IMR-90 (cell line): ENCODE results near the gene UCP2. TPM values are rescaled to one million over a fixed set of nuclear protein-coding genes. Genes with fewer than 3 reads are reported as not detected.

Experiments used
- ATAC-seq: fragments of 200-7000 bp; cut with Tn5 transposase; 2 replicates; pipeline ENCODE4 v1.9.1; 2020; ENCODE audit warnings: low read depth, mild to moderate bottlenecking, moderate library complexity
- BruUV-seq: library from RNA; stranded (reverse); fragments of 400-500 nt; replicated peaks from 2 replicates; lab custom pipeline; 2021; lab: Mats Ljungman, UMichigan
- CTCF ChIA-PET: fragments of 300-600 bp; formaldehyde crosslinking; extraction: SDS; loops from one replicate; lab custom pipeline; 2021; ENCODE audit warnings: antibody characterized with exemption; lab: Yijun Ruan, JAX
- POLR2A ChIA-PET: fragments of 300-600 bp; sonication (Branson Sonifier 250); formaldehyde crosslinking; loops from one replicate; lab custom pipeline; 2022; ENCODE audit warnings: antibody characterized with exemption; ENCODE audit not compliant: unreplicated experiment; lab: Charles Lee
- DNase-seq: peaks from one replicate; pipeline ENCODE4 v3.0.0; 2013
- H2AFZ ChIP-seq: replicated peaks from 2 replicates; pipeline ENCODE3; 2013; ENCODE audit warnings: low read length, mild to moderate bottlenecking; ENCODE audit not compliant: poor library complexity
- H2AK5ac ChIP-seq: 2 replicates; pipeline ENCODE4 v1.6.1; 2013; ENCODE audit warnings: low read depth, low read length, inconsistent platforms
- H2AK9ac ChIP-seq: replicated peaks from 2 replicates; pipeline ENCODE3; 2013; ENCODE audit warnings: mild to moderate bottlenecking, low read depth, low read length, moderate library complexity; ENCODE audit not compliant: poor library complexity
- H2BK120ac ChIP-seq: 2 replicates; pipeline ENCODE4 v1.6.1; 2013; ENCODE audit warnings: low read depth, low read length, inconsistent platforms
- H2BK15ac ChIP-seq: 3 replicates; pipeline ENCODE4 v1.6.1; 2013; ENCODE audit warnings: low read depth, low read length, inconsistent platforms
- H2BK20ac ChIP-seq: 2 replicates; pipeline ENCODE4 v1.6.1; 2013; ENCODE audit warnings: low read depth, mild to moderate bottlenecking, inconsistent platforms, low read length, moderate library complexity
- H2BK5ac ChIP-seq: 2 replicates; pipeline ENCODE4 v1.6.1; 2013; ENCODE audit warnings: mild to moderate bottlenecking, low read depth, low read length, inconsistent platforms; ENCODE audit not compliant: poor library complexity, severe bottlenecking
- H3K14ac ChIP-seq: replicated peaks from 2 replicates; pipeline ENCODE4 v1.6.1; 2013; ENCODE audit warnings: low read depth, low read length, inconsistent platforms
- H3K18ac ChIP-seq: 2 replicates; pipeline ENCODE4 v1.6.1; 2013; ENCODE audit warnings: low read depth, low read length, control low read depth
- H3K23ac ChIP-seq: 2 replicates; pipeline ENCODE4 v1.6.1; 2013; ENCODE audit warnings: low read depth, low read length, inconsistent platforms
- H3K27ac ChIP-seq: 2 replicates; pipeline ENCODE4 v1.5.1; 2013; ENCODE audit warnings: mild to moderate bottlenecking, control low read depth, low read length; ENCODE audit not compliant: insufficient read depth
- H3K27me3 ChIP-seq: 2 replicates; pipeline ENCODE4 v1.6.1; 2013; ENCODE audit warnings: low read length; ENCODE audit not compliant: control insufficient read depth, insufficient read depth
- H3K36me3 ChIP-seq: 2 replicates; pipeline ENCODE4 v1.6.1; 2013; ENCODE audit warnings: low read length, mixed read lengths; ENCODE audit not compliant: control insufficient read depth, insufficient read depth
- H3K4ac ChIP-seq: 2 replicates; pipeline ENCODE4 v1.6.1; 2013; ENCODE audit warnings: low read depth, low read length, inconsistent platforms
- H3K4me1 ChIP-seq: 2 replicates; pipeline ENCODE4 v1.6.1; 2013; ENCODE audit warnings: low read length, mixed read lengths; ENCODE audit not compliant: control insufficient read depth, insufficient read depth
- H3K4me2 ChIP-seq: 2 replicates; pipeline ENCODE4 v1.6.1; 2013; ENCODE audit warnings: low read depth, mild to moderate bottlenecking, control low read depth, low read length, moderate library complexity
- H3K4me3 ChIP-seq: 2 replicates; pipeline ENCODE4 v1.5.1; 2013; ENCODE audit warnings: low read depth, mild to moderate bottlenecking, control low read depth, low read length, moderate library complexity; ENCODE audit not compliant: insufficient read depth
- H3K56ac ChIP-seq: 2 replicates; pipeline ENCODE4 v1.6.1; 2013; ENCODE audit warnings: low read length, inconsistent platforms; ENCODE audit not compliant: insufficient read depth; ENCODE audit errors: extremely low read depth
- H3K79me1 ChIP-seq, 2 experiments: 2 replicates each; pipeline ENCODE4 v1.6.1; 2013; ENCODE audit warnings: low read length in 2 of 2, inconsistent platforms in 1 of 2, low read depth in 1 of 2
- H3K9ac ChIP-seq: 2 replicates; pipeline ENCODE4 v1.6.1; 2013; ENCODE audit warnings: low read depth, low read length, control low read depth
- H3K9me1 ChIP-seq: 2 replicates; pipeline ENCODE4 v1.6.1; 2013; ENCODE audit warnings: low read length, inconsistent platforms; ENCODE audit not compliant: insufficient read depth
- H3K9me3 ChIP-seq: 2 replicates; pipeline ENCODE4 v1.6.1; 2013; ENCODE audit warnings: low read length; ENCODE audit not compliant: control insufficient read depth, insufficient read depth
- H4K20me1 ChIP-seq: 2 replicates; pipeline ENCODE4 v1.6.1; 2013; ENCODE audit warnings: low read length, inconsistent platforms; ENCODE audit not compliant: insufficient read depth
- H4K5ac ChIP-seq: 2 replicates; pipeline ENCODE4 v1.6.1; 2013; ENCODE audit warnings: mild to moderate bottlenecking, low read depth, low read length, control low read depth
- H4K8ac ChIP-seq, 2 experiments: 2 replicates each; pipeline ENCODE4 v1.6.1; 2013; ENCODE audit warnings: low read depth in 2 of 2, low read length in 2 of 2, control low read depth in 1 of 2, inconsistent platforms in 1 of 2
- H4K91ac ChIP-seq: 2 replicates; pipeline ENCODE4 v1.6.1; 2013; ENCODE audit warnings: low read depth, low read length, inconsistent platforms; ENCODE audit not compliant: insufficient read depth
- BHLHE40 ChIP-seq: fragments of 150-350 bp; IDR thresholded peaks from 2 replicates; pipeline ENCODE4 v1.6.1; 2016; ENCODE audit warnings: mild to moderate bottlenecking, low read depth, low read length
- CEBPB ChIP-seq: IDR thresholded peaks from 2 replicates; pipeline ENCODE4 v1.6.1; 2012; ENCODE audit warnings: low read depth, low read length, improper control_type of control experiment
- CHD1 ChIP-seq: IDR thresholded peaks from 2 replicates; pipeline ENCODE4 v1.6.1; 2012; ENCODE audit warnings: low read depth, low read length, improper control_type of control experiment
- CTCF ChIP-seq: conservative IDR thresholded peaks from 2 replicates; pipeline ENCODE4 v1.5.1; 2012; ENCODE audit warnings: mild to moderate bottlenecking, low read depth, low read length, improper control_type of control experiment
- ELK1 ChIP-seq: fragments of 150-350 bp; IDR thresholded peaks from 2 replicates; pipeline ENCODE4 v1.6.1; 2016; ENCODE audit warnings: low read depth, mild to moderate bottlenecking, low read length, moderate library complexity, borderline replicate concordance
- FOS ChIP-seq: fragments of 150-350 bp; IDR thresholded peaks from 2 replicates; pipeline ENCODE4 v1.6.1; 2016; ENCODE audit warnings: low read depth, low read length
- MAFK ChIP-seq: IDR thresholded peaks from 2 replicates; pipeline ENCODE4 v1.6.1; 2012; ENCODE audit warnings: low read depth, low read length, improper control_type of control experiment
- MAZ ChIP-seq: IDR thresholded peaks from 2 replicates; pipeline ENCODE4 v1.6.1; 2012; ENCODE audit warnings: low read depth, mild to moderate bottlenecking, low read length, improper control_type of control experiment, moderate library complexity, borderline replicate concordance
- MXI1 ChIP-seq: IDR thresholded peaks from 2 replicates; pipeline ENCODE4 v1.6.1; 2012; ENCODE audit warnings: low read depth, mild to moderate bottlenecking, low read length, moderate library complexity, borderline replicate concordance
- NFE2L2 ChIP-seq: fragments of 150-350 bp; IDR thresholded peaks from 2 replicates; pipeline ENCODE4 v1.6.1; 2016; ENCODE audit warnings: low read depth, mild to moderate bottlenecking, low read length
- POLR2A ChIP-seq: IDR thresholded peaks from 2 replicates; pipeline ENCODE4 v1.6.1; 2012; ENCODE audit warnings: mild to moderate bottlenecking, low read depth, low read length
- RAD21 ChIP-seq: IDR thresholded peaks from 2 replicates; pipeline ENCODE4 v1.6.1; 2012; ENCODE audit warnings: low read length, improper control_type of control experiment
- RCOR1 ChIP-seq: IDR thresholded peaks from 2 replicates; pipeline ENCODE4 v1.6.1; 2012; ENCODE audit warnings: mild to moderate bottlenecking, low read length, improper control_type of control experiment; ENCODE audit not compliant: insufficient replicate concordance
- RFX5 ChIP-seq: IDR thresholded peaks from 2 replicates; pipeline ENCODE4 v1.8.0; 2012; ENCODE audit warnings: low read depth, mild to moderate bottlenecking, low read length, moderate library complexity
- SMC3 ChIP-seq: fragments of 150-350 bp; IDR thresholded peaks from 2 replicates; pipeline ENCODE4 v1.6.1; 2016; ENCODE audit warnings: low read depth, mild to moderate bottlenecking, antibody characterized with exemption, low read length, moderate library complexity
- WGBS, 2 experiments: methylation state at CpG; one replicate each; pipeline versions ENCODE4 v1.1.5 to v1.1.7; 2013; ENCODE audit warnings: missing lambda C conversion rate in 2 of 2; ENCODE audit not compliant: insufficient read length in 1 of 2; ENCODE audit errors: extremely low coverage in 2 of 2; 5-methylcytosine and 5-hydroxymethylcytosine counted together
- dilution Hi-C: fragments of 300-500 bp; cut with HindIII; formaldehyde crosslinking; loops from one replicate; pipeline ENCODE4 v1.14.3; 2018; ENCODE audit warnings: low sequenced_read_pairs; ENCODE audit not compliant: unreplicated experiment
- in situ Hi-C: fragments of 300-500 bp; cut with MboI; formaldehyde crosslinking; loops from 3 replicates; pipeline ENCODE4 v1.14.3; 2019; ENCODE audit warnings: low sequenced_read_pairs, inconsistent platforms, mixed read lengths
- intact Hi-C: fragments of 100-400 bp; cut with micrococcal nuclease; formaldehyde crosslinking; loops from 2 replicates; pipeline ENCODE4 v1.10.0; 2022
- polyA plus RNA-seq, 3 experiments: library from polyadenylated mRNA; depleted of rRNA; stranded (reverse); fragments of >200 nt; gene quantifications; 2 replicates each; pipeline ENCODE4 v1.2.3, GENCODE V29; 2012; ENCODE audit warnings: low replicate concordance in 1 of 3
- total RNA-seq: library from RNA; depleted of rRNA; stranded (reverse); fragments of >200 nt; gene quantifications from 2 replicates; pipeline ENCODE4 v1.2.3, GENCODE V29; 2012

UCP2 gene
- total and polyA plus RNA-seq, 2 of the 4 experiments (the other 2 are of a cell fraction): 2.0 to 11.9 TPM

GRCh38 chr11:73982990-73983740, 522 bp upstream of the UCP2 start:
- Histone ChIP-seq H2BK15ac (peak overlapping the region; percentile 63; the same call in 1 of the 3 replicates), H3K9ac (peak overlapping the region; percentile 22; the same call in 1 of the 2 replicates), H2BK5ac (peak overlapping the region; percentile 49), H3K27me3 (no peaks in the 10 kb centered on the region), H2BK120ac (peak overlapping the region; percentile 27; the same call in 1 of the 2 replicates), H4K20me1 (peaks cover 3% of the 10 kb centered on the region; the same call in 1 of the 2 replicates), H3K56ac (peak overlapping the region; percentile 25; the same call in 1 of the 2 replicates), H3K4me2 (peak overlapping the region; percentile 82), H3K9me1 (peaks cover 9% of the 10 kb centered on the region; the same call in 1 of the 2 replicates), H3K4me1 (no peaks in the 10 kb centered on the region; the same call in 1 of the 2 replicates), H2AK9ac (peak overlapping the region; percentile 94), H3K18ac (0 out of 2 replicates have a peak overlapping the region, but pooled peaks have one; percentile 0), H4K5ac (peak overlapping the region; percentile 1; the same call in 1 of the 2 replicates), H3K9me3 (no peaks in the 10 kb centered on the region), H2AK5ac (peak overlapping the region; percentile 16; the same call in 1 of the 2 replicates), H2BK20ac (no peak overlapping the region), H3K36me3 (no peaks in the 10 kb centered on the region), H4K8ac (peak overlapping the region; percentile 38 to 89), H3K4me3 (peak overlapping the region; percentile 58), H3K27ac (peak overlapping the region; percentile 29), H3K23ac (peak overlapping the region; percentile 44; the same call in 1 of the 2 replicates), H3K14ac (peak overlapping the region; percentile 54), H3K4ac (peak overlapping the region; percentile 59), H3K79me1 (0 out of 4 replicates have a peak, but pooled peaks cover 0 to 10% of the 10 kb centered on the region in 2 experiments), H4K91ac (peak overlapping the region; percentile 91), H2AFZ (peak overlapping the region; percentile 99)
- ATAC-seq (peak; percentile 93), DNase-seq (peak; percentile 85)
- ChIA-PET CTCF (no interaction called here), POLR2A (no interaction called here)
- dilution Hi-C loops (no loop called here), intact Hi-C loops (loop anchor here (10.0 kb wide), 1 partner anchor 332 kb away; the partner anchor contains the start of gene P4HA3), in situ Hi-C loops (no loop called here)
- no TSS peak for BruUV-seq
- 2% methylated on average over 20 of the region's 56 CpGs; no CpG with 5 or more reads in 1 of the 2 experiments for WGBS, 2 experiments
- TF ChIP-seq SMC3: no peak
- TF ChIP-seq NFE2L2: no peak
- no peak for TF ChIP-seq FOS
- TF ChIP-seq BHLHE40: peak; percentile 89
- TF ChIP-seq CTCF: no peak
- peak; percentile 43; the same call in 1 of the 2 replicates for TF ChIP-seq POLR2A
- 0 out of 2 replicates have a peak, but pooled peaks have one; percentile 8 for TF ChIP-seq RFX5
- TF ChIP-seq CEBPB: no peak
- TF ChIP-seq ELK1: no peak
- TF ChIP-seq RAD21: no peak
- 0 out of 2 replicates have a peak, but pooled peaks have one; percentile 32 for TF ChIP-seq MAZ
- peak; percentile 80 for TF ChIP-seq RCOR1
- TF ChIP-seq CHD1: no peak
- TF ChIP-seq MAFK: no peak
- TF ChIP-seq MXI1: no peak; the same call in 1 of the 2 replicates
